ENCODE results near the gene TRO.

Gene TRO

DNA sequence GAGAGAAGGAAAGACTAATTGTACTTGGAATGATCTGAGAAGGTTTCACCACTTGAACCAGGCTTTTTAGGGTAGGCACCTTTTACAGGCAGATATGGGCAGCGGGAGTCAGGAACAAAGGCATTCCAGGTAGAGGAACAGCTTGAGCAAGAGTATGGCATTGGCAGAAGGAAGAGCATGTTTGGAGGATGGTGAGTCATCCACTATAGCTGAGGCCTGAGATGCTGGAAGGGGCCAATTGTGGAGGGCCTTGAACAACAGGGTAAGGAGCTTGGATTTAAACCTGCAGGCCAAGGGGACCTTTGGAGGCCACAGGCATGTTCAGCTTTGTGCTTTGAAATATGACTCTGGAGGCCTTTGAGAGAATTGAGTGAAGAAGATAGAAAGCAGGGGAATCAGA is 41.1 kb downstream of the TRO start:
- DNase-seq = no peak

DNA sequence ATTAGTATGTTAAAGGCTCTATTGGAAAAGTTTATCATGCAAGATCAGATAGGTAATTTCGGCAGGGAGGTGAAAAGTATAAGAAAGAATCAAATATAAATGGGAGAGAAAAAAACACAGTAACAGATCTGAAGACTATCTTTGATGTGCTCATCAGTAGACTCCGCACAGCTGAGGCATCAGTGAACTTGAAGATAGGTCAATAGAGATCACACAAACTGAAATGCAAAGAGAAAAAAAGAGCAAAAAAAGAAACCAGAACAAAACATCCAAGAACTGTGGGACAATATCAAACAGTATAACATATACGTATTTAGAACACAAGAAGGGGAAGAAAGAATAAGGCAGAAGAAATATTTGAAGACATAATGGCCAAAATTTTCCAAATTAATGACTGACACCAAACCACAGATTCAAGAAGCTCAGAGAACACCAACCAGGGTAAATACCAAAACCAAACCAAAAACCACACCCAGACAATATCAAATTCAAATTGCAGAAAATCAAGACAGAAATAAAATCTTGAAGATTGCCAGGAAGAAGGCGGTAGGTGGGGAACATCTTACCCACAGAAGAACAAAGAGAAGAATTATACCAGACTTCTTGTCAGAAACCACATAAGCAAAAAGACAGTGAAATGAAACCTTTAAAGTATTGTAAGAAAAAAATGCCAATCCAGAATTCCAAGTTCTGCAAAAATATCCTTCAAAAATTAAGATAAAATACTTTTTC is 44.3 kb downstream of the TRO start:
- DNase-seq = no peak

DNA sequence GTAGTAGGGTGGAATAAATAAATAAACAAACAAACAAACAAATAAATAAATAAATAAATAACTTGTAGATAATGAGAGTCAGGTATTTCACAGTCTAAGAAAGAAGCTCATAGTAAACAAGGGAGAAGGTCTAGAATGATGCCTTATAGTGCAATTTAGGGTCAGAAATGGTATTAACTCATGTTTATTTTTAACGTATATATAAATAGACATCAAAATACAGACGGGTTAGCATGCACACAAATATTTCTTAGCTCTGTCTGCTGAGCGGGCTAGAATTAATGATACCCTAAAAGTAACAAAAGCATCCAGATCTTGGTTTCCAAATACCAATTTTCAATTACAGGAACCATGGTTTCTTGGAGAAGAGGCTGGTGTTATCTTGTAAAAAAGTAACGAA is 56.8 kb downstream of the TRO start:
- no peak for DNase-seq

DNA sequence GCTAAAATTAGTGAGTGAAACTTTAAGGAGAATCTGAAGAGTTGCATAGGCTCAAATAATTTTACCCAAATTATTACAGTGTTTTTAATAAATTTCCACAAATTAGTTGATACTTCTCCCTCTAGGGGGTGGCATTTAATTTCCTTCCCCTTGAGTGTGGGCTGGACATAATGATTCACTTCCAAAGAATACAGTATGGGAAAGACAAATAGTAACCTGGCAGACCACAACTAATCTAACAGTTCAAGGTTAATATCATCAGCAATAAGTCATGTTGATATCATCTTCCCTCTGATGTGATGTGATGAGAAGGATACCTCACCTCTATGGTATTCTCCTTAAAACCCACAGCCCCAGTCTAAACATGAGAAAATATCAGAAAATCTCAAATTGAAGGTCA is 57.8 kb downstream of the TRO start:
- DNase-seq = no peak

DNA sequence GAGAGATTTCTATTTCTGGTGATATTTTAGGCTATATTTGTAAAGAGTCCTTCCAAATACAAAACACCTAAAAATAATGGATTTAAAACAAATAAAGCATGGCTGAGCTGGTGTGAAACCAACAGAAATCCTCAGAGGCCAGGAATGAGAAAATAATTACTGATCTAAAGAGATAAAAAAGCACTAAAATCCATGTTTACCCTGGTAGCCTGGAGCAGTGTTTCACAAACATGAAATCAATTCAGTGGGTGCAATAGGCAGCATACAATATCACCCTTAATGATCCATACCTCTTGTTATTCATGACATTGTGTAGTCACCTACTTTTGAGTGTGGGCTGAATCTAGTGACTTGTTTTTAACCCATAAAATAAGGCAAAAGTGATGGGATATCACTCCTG is 58.8 kb downstream of the TRO start:
- no peak for DNase-seq

DNA sequence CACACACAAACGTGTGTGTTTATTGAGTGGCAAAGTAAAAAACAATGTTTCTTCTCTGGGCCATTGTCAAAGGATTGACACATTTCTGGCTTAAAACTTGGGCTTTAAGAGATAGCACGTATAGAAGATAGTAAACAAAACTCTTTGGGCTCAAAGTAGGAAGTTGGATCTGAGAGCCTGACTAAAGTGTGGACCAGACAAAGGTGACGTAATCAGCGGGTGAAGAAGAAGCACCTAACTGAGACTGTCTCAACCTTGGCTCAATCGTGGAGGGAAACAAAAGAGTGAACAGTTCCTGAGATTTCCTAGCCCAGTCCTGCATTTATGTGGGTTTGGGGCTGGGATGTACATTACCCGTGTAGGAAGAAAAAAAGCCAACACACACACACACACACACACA is 59.7 kb downstream of the TRO start:
- DNase-seq = no peak

Measured in T-helper 9 cell (primary cell).